Naive thymus-derived CD4-positive, alpha-beta T cell (primary cell): ENCODE data around the gene PUSL1. TPM values are rescaled to one million over a fixed set of nuclear protein-coding genes. Genes with fewer than 3 reads are reported as not detected.
A peak's percentile ranks its signal among the peaks of the same experiment; 100 is the strongest.

ENCODE experiments used
- ATAC-seq: fragments of 150-1000 bp; cut with Tn5 transposase; 2 replicates; pipeline ENCODE4 v1.10.0; 2021; ENCODE audit warnings: mild to moderate bottlenecking, moderate library complexity
- CTCF ChIA-PET: fragments of 350-600 bp; sonication (Branson Sonifier 250); formaldehyde crosslinking; loops from one replicate; lab custom pipeline; 2021; ENCODE audit warnings: antibody characterized with exemption; lab: Charles Lee
- POLR2A ChIA-PET: fragments of 350-600 bp; sonication (Branson Sonifier 250); formaldehyde crosslinking; loops from one replicate; lab custom pipeline; 2021; ENCODE audit warnings: antibody characterized with exemption, inconsistent platforms; lab: Charles Lee
- DNase-seq, 9 donors: peaks; one replicate each; pipeline versions ENCODE4 v3.0.0 to v3.0.0-alpha.2; 2020 to 2022; ENCODE audit warnings: mixed read lengths in 1 of 9
- H3K27ac ChIP-seq: one replicate; pipeline ENCODE4 v1.7.0; 2013; ENCODE audit warnings: mild to moderate bottlenecking, low read depth, low read length, moderate library complexity
- H3K27me3 ChIP-seq, 2 donors: one replicate each; pipeline ENCODE4 v1.7.0; 2013; ENCODE audit warnings: low read length in 2 of 2, mild to moderate bottlenecking in 2 of 2, moderate library complexity in 2 of 2; ENCODE audit not compliant: control insufficient read depth in 2 of 2, insufficient read depth in 2 of 2
- H3K36me3 ChIP-seq, 3 experiments: 1 replicate in 2 of 3; 2 replicates in 1 of 3; pipeline ENCODE4 v1.7.0; 2013; ENCODE audit warnings: low read length in 3 of 3, mild to moderate bottlenecking in 3 of 3, moderate library complexity in 1 of 3; ENCODE audit not compliant: insufficient read depth in 3 of 3, control insufficient read depth in 2 of 3
- H3K4me1 ChIP-seq, 2 donors: one replicate each; pipeline ENCODE4 v1.7.0; 2013; ENCODE audit warnings: low read length in 2 of 2, mild to moderate bottlenecking in 2 of 2, moderate library complexity in 1 of 2; ENCODE audit not compliant: control insufficient read depth in 2 of 2, insufficient read depth in 2 of 2
- H3K4me3 ChIP-seq: 2 replicates; pipeline ENCODE4 v1.7.0; 2013; ENCODE audit warnings: mild to moderate bottlenecking, low read length
- H3K9me3 ChIP-seq, 3 experiments: 1 replicate in 2 of 3; 2 replicates in 1 of 3; pipeline ENCODE4 v1.7.0; 2013; ENCODE audit warnings: low read length in 3 of 3; ENCODE audit not compliant: control insufficient read depth in 2 of 3
- H3K27ac Mint-ChIP-seq, 9 donors: one replicate each; pipeline ENCODE4 v1.8.0; 2020 to 2022; ENCODE audit warnings: mixed read lengths in 9 of 9, mild to moderate bottlenecking in 8 of 9, moderate library complexity in 5 of 9, inconsistent platforms in 2 of 9
- H3K27me3 Mint-ChIP-seq, 5 donors: one replicate each; pipeline ENCODE4 v1.8.0; 2021 to 2022; ENCODE audit warnings: mixed read lengths in 5 of 5, mild to moderate bottlenecking in 1 of 5
- H3K36me3 Mint-ChIP-seq, 5 donors: one replicate each; pipeline ENCODE4 v1.8.0; 2020 to 2022; ENCODE audit warnings: mixed read lengths in 5 of 5, mild to moderate bottlenecking in 3 of 5, inconsistent platforms in 1 of 5
- H3K4me1 Mint-ChIP-seq, 7 donors: one replicate each; pipeline ENCODE4 v1.8.0; 2020 to 2022; ENCODE audit warnings: mixed read lengths in 7 of 7, mild to moderate bottlenecking in 3 of 7, inconsistent platforms in 1 of 7
- H3K4me3 Mint-ChIP-seq, 10 donors: one replicate each; pipeline ENCODE4 v1.8.0; 2020 to 2022; ENCODE audit warnings: mild to moderate bottlenecking in 10 of 10, mixed read lengths in 10 of 10, moderate library complexity in 6 of 10, inconsistent platforms in 2 of 10
- H3K9me3 Mint-ChIP-seq, 11 donors: one replicate each; pipeline ENCODE4 v1.8.0; 2020 to 2022; ENCODE audit warnings: mixed read lengths in 11 of 11, mild to moderate bottlenecking in 4 of 11, inconsistent platforms in 1 of 11, moderate library complexity in 1 of 11
- intact Hi-C, 2 donors: fragments of 100-400 bp; cut with micrococcal nuclease; formaldehyde crosslinking; loops; one replicate each; pipeline ENCODE4 v1.15.1; 2023
- polyA plus RNA-seq, 2 donors: library from polyadenylated mRNA; unstranded; fragments of 300-500 nt; fragmentation: Illumina TruSeq; gene quantifications; one replicate each; pipeline ENCODE4 v1.2.3, GENCODE V29; 2021
- total RNA-seq, 6 experiments: library from RNA in 5 of 6; stranded (reverse) in 5 of 6; gene quantifications; 1 replicate in 5 of 6; 2 replicates in 1 of 6; pipeline ENCODE4 v1.2.3 and lab custom pipeline; 2021 to 2026

Gene PUSL1
- total and polyA plus RNA-seq, 7 experiments from 2014 or later = 16.2 to 26.1 (median 19.4) TPM

- Mint-ChIP-seq H3K9me3 (peaks cover 0 to 2% (median 0%) of the 10 kb centered on the region in 11 donors), H3K4me1 (peaks cover 11 to 24% (median 17%) of the 10 kb centered on the region in 7 donors), H3K4me3 (peak overlapping the region; percentile 82 to 94 (median 88)), H3K27me3 (no peaks in the 10 kb centered on the region), H3K36me3 (peaks cover 0 to 6% (median 0%) of the 10 kb centered on the region in 5 donors), H3K27ac (peak overlapping the region; percentile 40 to 92 (median 83))
- intact Hi-C loops = loop anchor here (5.0 to 10.0 kb wide), 4 partner anchors 55 to 295 kb away; partner anchors contain the start of genes ISG15 (in 2 of the 2) and ATAD3A (in 1 of the 2)
- no peak for ATAC-seq
- Histone ChIP-seq H3K36me3 (peaks cover 0 to 22% (median 0%) of the 10 kb centered on the region in 3 experiments), H3K9me3 (no peaks in the 10 kb centered on the region), H3K27me3 (no peaks in the 10 kb centered on the region), H3K27ac (peak overlapping the region; percentile 78), H3K4me1 (peaks cover 31 to 34% of the 10 kb centered on the region in 2 donors), H3K4me3 (peak overlapping the region; percentile 30)
- ChIA-PET POLR2A (interaction anchor here (0.7 to 1.5 kb wide), 3 partner anchors 18 to 149 kb away, joined by 3 to 4 read pairs (median 3); partner anchors contain the start of gene CCNL2), CTCF (no interaction called here)
- DNase-seq = peak in 2 of 9 donors; percentile 18 to 54
These were observed 1.0 kb upstream of the PUSL1 start for GRCh38 chr1:1307261-1307922.

- CTCF ChIA-PET = no interaction called here
These were observed 406 bp downstream of the PUSL1 start for GRCh38 chr1:1308756-1309250.

GRCh38 chr1:1309251-1310108 lies 1.1 kb downstream of the PUSL1 start:
- H3K27me3 Mint-ChIP-seq = no peaks in the 10 kb centered on the region
- no peaks in the 10 kb centered on the region for H3K9me3 ChIP-seq
- H3K4me1 Mint-ChIP-seq = peaks cover 11 to 23% (median 17%) of the 10 kb centered on the region in 7 donors
- peaks cover 0 to 6% (median 0%) of the 10 kb centered on the region in 5 donors for H3K36me3 Mint-ChIP-seq
- no peak for ATAC-seq
- peaks cover 0 to 43% (median 4%) of the 10 kb centered on the region in 3 experiments for H3K36me3 ChIP-seq
- H3K27me3 ChIP-seq = no peaks in the 10 kb centered on the region
- H3K4me1 ChIP-seq = peaks cover 30 to 32% of the 10 kb centered on the region in 2 donors
- POLR2A ChIA-PET = interaction anchor here (0.8 to 1.6 kb wide), 4 partner anchors 10 to 66 kb away, joined by 3 to 5 read pairs (median 4); partner anchors contain the start of genes AURKAIP1, CPTP and INTS11
- DNase-seq = no peak
- peaks cover 0 to 2% (median 0%) of the 10 kb centered on the region in 11 donors for H3K9me3 Mint-ChIP-seq
- peak overlapping the region in 5 of 9 donors; percentile 33 to 82 (median 60) for H3K27ac Mint-ChIP-seq
- H3K4me3 ChIP-seq = peak overlapping the region; percentile 64
- peak overlapping the region; percentile 54 to 91 (median 70) for H3K4me3 Mint-ChIP-seq
- peak overlapping the region; percentile 90 for H3K27ac ChIP-seq
- intact Hi-C loops = loop anchor here (2.0 to 10.0 kb wide), 5 partner anchors 57 to 599 kb away; partner anchors contain the start of genes ISG15 (in 2 of the 2) and ATAD3A (in 1 of the 2)
- CTCF ChIA-PET = no interaction called here

More at GRCh38 chr1:1308756-1309250, 406 bp downstream of the PUSL1 start:
- ATAC-seq (no peak), DNase-seq (peak in 1 of 9 donors; percentile 23)
- Mint-ChIP-seq H3K4me1 (peaks cover 11 to 24% (median 17%) of the 10 kb centered on the region in 7 donors), H3K36me3 (peaks cover 0 to 6% (median 0%) of the 10 kb centered on the region in 5 donors), H3K9me3 (peaks cover 0 to 2% (median 0%) of the 10 kb centered on the region in 11 donors), H3K27me3 (no peaks in the 10 kb centered on the region), H3K4me3 (peak overlapping the region; percentile 62 to 91 (median 84)), H3K27ac (peak overlapping the region in 8 of 9 donors; percentile 47 to 91 (median 78))
- H3K27ac ChIP-seq = peak overlapping the region; percentile 90
- H3K4me1 ChIP-seq = peaks cover 31 to 34% of the 10 kb centered on the region in 2 donors
- POLR2A ChIA-PET = interaction anchor here (1.3 kb wide), 1 partner anchor 15 kb away, joined by 3 read pairs; no protein-coding TSS in a partner anchor
- intact Hi-C loops = loop anchor here (1.0 to 10.0 kb wide), 15 partner anchors 15 to 600 kb away; partner anchors contain the start of genes AURKAIP1 (in 2 of the 2), B3GALT6 (in 2 of the 2), C1orf159 (in 2 of the 2) and CPTP (in 2 of the 2)
- H3K9me3 ChIP-seq = no peaks in the 10 kb centered on the region
- no peaks in the 10 kb centered on the region for H3K27me3 ChIP-seq
- H3K36me3 ChIP-seq = peaks cover 0 to 36% (median 0%) of the 10 kb centered on the region in 3 experiments
- peak overlapping the region; percentile 64 for H3K4me3 ChIP-seq

- H3K4me1 ChIP-seq = peaks cover 25 to 26% of the 10 kb centered on the region in 2 donors
- H3K9me3 ChIP-seq = no peaks in the 10 kb centered on the region
- peaks cover 11 to 22% (median 17%) of the 10 kb centered on the region in 7 donors for H3K4me1 Mint-ChIP-seq
- ChIA-PET POLR2A (interaction anchor here (0.8 to 1.6 kb wide), 4 partner anchors 9 to 65 kb away, joined by 3 to 5 read pairs (median 4); partner anchors contain the start of genes AURKAIP1, CPTP and INTS11), CTCF (no interaction called here)
- DNase-seq = no peak
- H3K4me3 Mint-ChIP-seq = peak overlapping the region in 5 of 10 donors; percentile 1 to 91 (median 34)
- H3K9me3 Mint-ChIP-seq = peaks cover 0 to 2% (median 0%) of the 10 kb centered on the region in 11 donors
- H3K36me3 Mint-ChIP-seq = peaks cover 0 to 6% (median 0%) of the 10 kb centered on the region in 5 donors
- H3K27me3 Mint-ChIP-seq = no peaks in the 10 kb centered on the region
- intact Hi-C loops = no loop called here
- no peak overlapping the region for H3K4me3 ChIP-seq
- H3K27ac ChIP-seq = peak overlapping the region; percentile 90
- peak overlapping the region in 2 of 9 donors; percentile 33 to 63 for H3K27ac Mint-ChIP-seq
- no peaks in the 10 kb centered on the region for H3K27me3 ChIP-seq
- no peak for ATAC-seq
- H3K36me3 ChIP-seq = peaks cover 0 to 48% (median 4%) of the 10 kb centered on the region in 3 experiments
These were observed 1.6 kb downstream of the PUSL1 start for GRCh38 chr1:1310109-1310385.

GRCh38 chr1:1310476-1311053 lies 2.2 kb downstream of the PUSL1 start:
- no peaks in the 10 kb centered on the region for H3K9me3 ChIP-seq
- no peaks in the 10 kb centered on the region for H3K27me3 Mint-ChIP-seq
- ATAC-seq (no peak), DNase-seq (no peak)
- POLR2A ChIA-PET = interaction anchor here (1.4 to 1.6 kb wide), 2 partner anchors 11 to 15 kb away, joined by 3 to 5 read pairs; partner anchors contain the start of genes CPTP and INTS11
- H3K4me3 Mint-ChIP-seq = peak overlapping the region in 6 of 10 donors; percentile 21 to 91 (median 46)
- peaks cover 11 to 18% (median 15%) of the 10 kb centered on the region in 7 donors for H3K4me1 Mint-ChIP-seq
- H3K27me3 ChIP-seq = no peaks in the 10 kb centered on the region
- H3K9me3 Mint-ChIP-seq = peaks cover 0 to 2% (median 0%) of the 10 kb centered on the region in 11 donors
- H3K27ac ChIP-seq = peak overlapping the region; percentile 90
- peak overlapping the region in 4 of 9 donors; percentile 13 to 67 (median 50) for H3K27ac Mint-ChIP-seq
- intact Hi-C loops = no loop called here
- peaks cover 22 to 23% of the 10 kb centered on the region in 2 donors for H3K4me1 ChIP-seq
- H3K36me3 ChIP-seq = peaks cover 0 to 51% (median 4%) of the 10 kb centered on the region in 3 experiments
- H3K4me3 ChIP-seq = no peak overlapping the region
- H3K36me3 Mint-ChIP-seq = peaks cover 0 to 6% (median 0%) of the 10 kb centered on the region in 5 donors
- CTCF ChIA-PET = no interaction called here
